Lower leg skin (tissue), 3 donors: Measurements from ENCODE around the gene EFCAB8.
"Not testable (repeated sequence)": the region's sequence is repeated elsewhere in the genome, so short reads cannot be mapped to it uniquely, and the experiment has no call there.

Experiments used
- POLR2A ChIP-seq, 2 donors: fragments of 450-650 bp; IDR thresholded peaks; one replicate each; pipeline ENCODE4 v1.6.1; 2016 to 2017; ENCODE audit warnings: antibody characterized with exemption in 2 of 2, mild to moderate bottlenecking in 1 of 2, moderate library complexity in 1 of 2
- TF ChIP-seq, protein P1 (sequence below), 3 donors: fragments of 450-650 bp; IDR thresholded peaks; one replicate each; pipeline ENCODE4 v1.5.1; 2016; ENCODE audit warnings: antibody characterized with exemption in 3 of 3, mild to moderate bottlenecking in 3 of 3, moderate library complexity in 2 of 3

DNA sequence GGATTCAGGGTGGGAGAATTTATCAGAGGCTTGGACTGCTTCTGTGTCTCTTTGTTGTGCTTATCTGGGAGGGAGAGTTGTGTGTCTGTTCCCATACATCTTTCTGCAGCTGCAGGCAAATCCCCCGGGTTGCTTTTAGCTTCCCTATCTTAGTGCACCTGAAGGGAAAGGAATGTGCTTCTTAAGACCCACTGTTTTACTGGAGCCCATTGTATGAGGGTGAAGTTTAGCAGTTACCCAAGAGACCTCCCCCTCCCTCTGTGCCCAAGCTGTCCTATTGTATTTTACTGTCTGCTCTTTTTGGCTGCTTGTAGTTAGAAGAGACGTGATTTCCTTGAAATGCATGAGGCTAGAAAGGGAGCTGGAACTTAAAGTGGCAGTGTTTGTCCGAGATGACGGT is 91.8 kb downstream of the EFCAB8 start:
- TF ChIP-seq, protein P1, sequence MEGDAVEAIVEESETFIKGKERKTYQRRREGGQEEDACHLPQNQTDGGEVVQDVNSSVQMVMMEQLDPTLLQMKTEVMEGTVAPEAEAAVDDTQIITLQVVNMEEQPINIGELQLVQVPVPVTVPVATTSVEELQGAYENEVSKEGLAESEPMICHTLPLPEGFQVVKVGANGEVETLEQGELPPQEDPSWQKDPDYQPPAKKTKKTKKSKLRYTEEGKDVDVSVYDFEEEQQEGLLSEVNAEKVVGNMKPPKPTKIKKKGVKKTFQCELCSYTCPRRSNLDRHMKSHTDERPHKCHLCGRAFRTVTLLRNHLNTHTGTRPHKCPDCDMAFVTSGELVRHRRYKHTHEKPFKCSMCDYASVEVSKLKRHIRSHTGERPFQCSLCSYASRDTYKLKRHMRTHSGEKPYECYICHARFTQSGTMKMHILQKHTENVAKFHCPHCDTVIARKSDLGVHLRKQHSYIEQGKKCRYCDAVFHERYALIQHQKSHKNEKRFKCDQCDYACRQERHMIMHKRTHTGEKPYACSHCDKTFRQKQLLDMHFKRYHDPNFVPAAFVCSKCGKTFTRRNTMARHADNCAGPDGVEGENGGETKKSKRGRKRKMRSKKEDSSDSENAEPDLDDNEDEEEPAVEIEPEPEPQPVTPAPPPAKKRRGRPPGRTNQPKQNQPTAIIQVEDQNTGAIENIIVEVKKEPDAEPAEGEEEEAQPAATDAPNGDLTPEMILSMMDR (IDR thresholded peaks at IDR 0.05), result not testable (repeated sequence)
- not testable (repeated sequence) for TF ChIP-seq POLR2A (IDR thresholded peaks at IDR 0.05)
